Epithelial cell of proximal tubule (primary cell): ENCODE results near the gene SHKBP1. TPM values are rescaled to one million over a fixed set of nuclear protein-coding genes. Genes with fewer than 3 reads are reported as not detected.

ENCODE experiments used
- DNase-seq: peaks from one replicate; pipeline ENCODE4 v3.0.0-alpha.2; 2011; ENCODE audit warnings: low read depth
- H3K4me3 ChIP-seq: 2 replicates; pipeline ENCODE4 v1.5.1; 2011; ENCODE audit warnings: low read depth, mild to moderate bottlenecking, low read length
- total RNA-seq: library from RNA; depleted of rRNA; stranded (reverse); fragments of >200 nt; gene quantifications from 2 replicates; pipeline ENCODE4 v1.2.3, GENCODE V29; 2015
- TF ChIP-seq, protein P1 (sequence below): conservative IDR thresholded peaks from 2 replicates; pipeline ENCODE4 v1.5.1; 2012; ENCODE audit warnings: low read depth, mild to moderate bottlenecking, low read length

SHKBP1 gene
- total RNA-seq, 1 donor from 2014 or later, result 113 TPM

- DNase-seq, result no peak
- no peak overlapping the region for H3K4me3 ChIP-seq
- TF ChIP-seq, protein P1, sequence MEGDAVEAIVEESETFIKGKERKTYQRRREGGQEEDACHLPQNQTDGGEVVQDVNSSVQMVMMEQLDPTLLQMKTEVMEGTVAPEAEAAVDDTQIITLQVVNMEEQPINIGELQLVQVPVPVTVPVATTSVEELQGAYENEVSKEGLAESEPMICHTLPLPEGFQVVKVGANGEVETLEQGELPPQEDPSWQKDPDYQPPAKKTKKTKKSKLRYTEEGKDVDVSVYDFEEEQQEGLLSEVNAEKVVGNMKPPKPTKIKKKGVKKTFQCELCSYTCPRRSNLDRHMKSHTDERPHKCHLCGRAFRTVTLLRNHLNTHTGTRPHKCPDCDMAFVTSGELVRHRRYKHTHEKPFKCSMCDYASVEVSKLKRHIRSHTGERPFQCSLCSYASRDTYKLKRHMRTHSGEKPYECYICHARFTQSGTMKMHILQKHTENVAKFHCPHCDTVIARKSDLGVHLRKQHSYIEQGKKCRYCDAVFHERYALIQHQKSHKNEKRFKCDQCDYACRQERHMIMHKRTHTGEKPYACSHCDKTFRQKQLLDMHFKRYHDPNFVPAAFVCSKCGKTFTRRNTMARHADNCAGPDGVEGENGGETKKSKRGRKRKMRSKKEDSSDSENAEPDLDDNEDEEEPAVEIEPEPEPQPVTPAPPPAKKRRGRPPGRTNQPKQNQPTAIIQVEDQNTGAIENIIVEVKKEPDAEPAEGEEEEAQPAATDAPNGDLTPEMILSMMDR, result no peak
Measured at GRCh38 chr19:40626918-40627317, 50.2 kb downstream of the SHKBP1 start.

- TF ChIP-seq, protein P1, result no peak
- no peak overlapping the region for H3K4me3 ChIP-seq
- no peak for DNase-seq
Measured at GRCh38 chr19:40627486-40628279, 51.0 kb downstream of the SHKBP1 start.

DNA sequence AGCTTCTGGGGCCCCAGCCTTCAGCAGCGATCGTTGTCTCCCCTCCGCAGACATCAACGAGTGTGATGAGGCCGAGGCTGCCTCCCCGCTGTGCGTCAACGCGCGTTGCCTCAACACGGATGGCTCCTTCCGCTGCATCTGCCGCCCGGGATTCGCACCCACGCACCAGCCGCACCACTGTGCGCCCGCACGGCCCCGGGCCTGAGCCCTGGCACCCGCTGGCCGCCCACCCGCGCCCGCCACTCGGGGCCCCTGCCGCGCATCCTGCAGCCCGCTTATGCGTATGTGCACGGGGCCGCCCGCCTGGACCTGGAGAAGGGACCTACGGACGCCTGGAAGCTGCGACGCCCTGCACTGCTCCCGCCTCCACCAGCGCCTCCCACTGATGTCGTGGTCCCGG, 52.7 kb downstream of the SHKBP1 start:
- no peak overlapping the region for H3K4me3 ChIP-seq
- DNase-seq, result no peak
- TF ChIP-seq, protein P1, result no peak

DNA sequence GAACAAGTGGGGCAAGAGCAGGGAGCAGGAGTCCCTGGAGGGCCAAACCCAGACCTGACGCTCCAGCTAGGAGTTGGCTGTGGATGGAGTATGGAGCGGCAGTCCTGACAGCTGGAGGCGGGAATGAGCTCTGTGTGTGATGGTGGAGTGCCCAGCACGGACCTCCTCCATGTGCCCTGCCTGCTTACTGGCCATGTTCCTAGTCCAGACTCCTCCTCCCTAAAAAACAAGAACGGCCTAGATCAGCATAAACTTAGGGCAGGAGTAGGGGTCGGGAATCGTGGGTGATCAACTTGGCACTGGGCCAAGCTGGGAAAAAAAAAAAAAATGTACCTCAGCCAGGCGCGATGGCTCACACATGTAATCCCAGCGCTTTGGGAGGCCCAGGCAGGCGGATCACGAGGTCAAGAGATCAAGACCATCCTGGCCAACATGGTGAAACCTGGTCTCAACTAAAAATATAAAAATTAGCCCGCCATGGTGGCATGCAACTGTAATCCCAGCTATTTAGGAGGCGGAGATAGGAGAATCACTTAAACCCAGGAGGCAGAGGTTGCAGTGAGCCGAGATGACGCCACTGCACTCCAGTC, 54.0 kb downstream of the SHKBP1 start:
- DNase-seq, result no peak
- TF ChIP-seq, protein P1, result no peak
- H3K4me3 ChIP-seq, result no peak overlapping the region

DNA sequence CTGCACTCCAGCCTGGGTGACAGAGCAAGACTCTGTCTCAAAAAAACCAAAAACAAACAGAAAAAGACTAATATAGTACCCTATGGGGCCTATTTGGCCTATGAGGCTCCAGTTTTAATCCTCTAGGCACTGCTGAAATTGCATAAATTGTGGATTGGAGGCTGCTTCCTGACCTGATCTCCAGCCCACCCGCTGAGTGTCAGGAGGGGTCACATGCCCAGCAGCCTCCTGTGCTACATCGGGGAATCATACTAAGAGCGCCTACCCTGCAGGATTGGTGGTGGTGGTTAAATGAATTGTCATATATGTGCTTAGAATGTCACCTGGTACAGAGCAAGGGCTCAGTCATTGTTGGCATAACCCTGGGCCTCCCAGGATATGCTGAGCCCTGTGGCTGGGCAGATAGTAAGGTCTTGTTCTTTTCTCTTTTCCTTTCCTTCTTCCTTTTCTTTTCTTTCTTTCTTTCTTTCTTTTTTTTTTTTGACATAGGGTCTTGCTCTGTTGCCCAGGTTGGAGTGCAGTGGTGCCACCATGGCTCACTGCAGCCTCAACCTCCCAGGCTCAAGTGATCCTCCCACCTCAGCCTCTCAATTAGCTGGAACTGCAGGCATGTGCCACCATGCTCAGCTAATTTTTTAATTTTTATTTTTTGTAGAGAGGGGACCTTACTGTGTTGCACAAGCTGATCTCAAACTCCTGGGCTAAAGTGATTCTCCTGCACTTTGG, 55.8 kb downstream of the SHKBP1 start:
- no peak overlapping the region for H3K4me3 ChIP-seq
- DNase-seq, result no peak
- TF ChIP-seq, protein P1, result no peak

- no peak for DNase-seq
- TF ChIP-seq, protein P1, result no peak
- H3K4me3 ChIP-seq, result no peak overlapping the region
Measured at GRCh38 chr19:40633207-40633606, 56.5 kb downstream of the SHKBP1 start.
